SK-N-SH (cell line): Measurements from ENCODE around the gene RFX1. TPM values are rescaled to one million over a fixed set of nuclear protein-coding genes. Genes with fewer than 3 reads are reported as not detected.
"Not testable (repeated sequence)": the region's sequence is repeated elsewhere in the genome, so short reads cannot be mapped to it uniquely, and the experiment has no call there.

Source experiments
- CTCF ChIA-PET: fragments of 300-600, 350-600 bp; formaldehyde crosslinking; extraction: SDS; loops from one replicate; lab custom pipeline; 2021; lab: Yijun Ruan, JAX
- POLR2A ChIA-PET: fragments of 350-600 bp; sonication (Branson Sonifier 250); formaldehyde crosslinking; extraction: SDS; loops from one replicate; lab custom pipeline; 2020; ENCODE audit warnings: antibody characterized with exemption, inconsistent platforms; lab: Yijun Ruan, JAX
- DNase-seq: peaks from one replicate; pipeline ENCODE4 v3.0.0; 2012
- H2AFZ ChIP-seq: fragments of 200-600 bp; sonication (generic); 2 replicates; pipeline ENCODE4 v1.8.1; 2016; ENCODE audit warnings: antibody characterized with exemption, mild to moderate bottlenecking, low read depth
- H3F3A ChIP-seq: fragments of 200-600 bp; sonication (generic); replicated peaks from 2 replicates; pipeline ENCODE3; 2016; ENCODE audit warnings: antibody characterized with exemption, mild to moderate bottlenecking; ENCODE audit not compliant: insufficient read depth
- H3K27ac ChIP-seq, 2 experiments: fragments of 200-500 bp in 1 of 2; fragments of 200-600 bp in 1 of 2; sonication (Bioruptor generic) in 1 of 2; sonication (generic), shearing (Covaris generic) in 1 of 2; 2 replicates each; pipeline versions ENCODE4 v1.5.1 to v1.6.1; 2014 to 2016; ENCODE audit warnings: low read depth in 2 of 2, inconsistent platforms in 1 of 2, low read length in 1 of 2, mild to moderate bottlenecking in 1 of 2, mixed read lengths in 1 of 2
- H3K27me3 ChIP-seq: fragments of 200-600 bp; sonication (generic), shearing (Covaris generic); 2 replicates; pipeline ENCODE4 v1.6.1; 2016; ENCODE audit warnings: mixed run types; ENCODE audit not compliant: insufficient read depth
- H3K36me3 ChIP-seq, 2 experiments: fragments of 200-500 bp in 1 of 2; fragments of 200-600 bp in 1 of 2; sonication (Bioruptor generic) in 1 of 2; sonication (generic) in 1 of 2; replicated peaks in 1 of 2; 2 replicates each; pipeline versions ENCODE3 to v1.5.1; 2014 to 2016; ENCODE audit warnings: low read length in 1 of 2, mild to moderate bottlenecking in 1 of 2; ENCODE audit not compliant: insufficient read depth in 2 of 2, control insufficient read depth in 1 of 2
- H3K4me1 ChIP-seq, 2 experiments: fragments of 200-500 bp in 1 of 2; fragments of 200-600 bp in 1 of 2; sonication (Bioruptor generic) in 1 of 2; sonication (generic), shearing (Covaris generic) in 1 of 2; 2 replicates each; pipeline versions ENCODE4 v1.5.1 to v1.6.1; 2014 to 2016; ENCODE audit warnings: low read depth in 1 of 2, low read length in 1 of 2, mixed run types in 1 of 2; ENCODE audit not compliant: insufficient read depth in 2 of 2, control insufficient read depth in 1 of 2
- H3K4me2 ChIP-seq: fragments of 200-600 bp; sonication (generic), shearing (Covaris generic); 2 replicates; pipeline ENCODE4 v1.6.1; 2017; ENCODE audit warnings: mixed run types
- H3K4me3 ChIP-seq, 2 experiments: fragments of 200-500 bp in 1 of 2; fragments of 200-600 bp in 1 of 2; sonication (Bioruptor generic) in 1 of 2; sonication (generic), shearing (Covaris generic) in 1 of 2; 2 replicates each; pipeline versions ENCODE4 v1.5.1 to v1.8.1; 2014 to 2016; ENCODE audit warnings: low read depth in 2 of 2, inconsistent platforms in 1 of 2, low read length in 1 of 2, mild to moderate bottlenecking in 1 of 2, mixed read lengths in 1 of 2, moderate library complexity in 1 of 2
- H3K79me2 ChIP-seq: fragments of 200-600 bp; sonication (generic); 2 replicates; pipeline ENCODE4 v1.8.1; 2017; ENCODE audit warnings: mild to moderate bottlenecking; ENCODE audit not compliant: insufficient read depth
- H3K9ac ChIP-seq: fragments of 200-600 bp; sonication (generic); 2 replicates; pipeline ENCODE4 v1.6.1; 2017; ENCODE audit warnings: mixed run types
- H3K9me2 ChIP-seq: fragments of 200-600 bp; sonication (generic); 2 replicates; pipeline ENCODE4 v1.6.1; 2017; ENCODE audit warnings: mixed run types
- H3K9me3 ChIP-seq: fragments of 200-600 bp; sonication (generic); 2 replicates; pipeline ENCODE4 v1.6.1; 2017; ENCODE audit warnings: mixed run types, mild to moderate bottlenecking, moderate library complexity
- H4K20me1 ChIP-seq: fragments of 200-600 bp; sonication (generic); 2 replicates; pipeline ENCODE4 v1.6.1; 2017; ENCODE audit warnings: mild to moderate bottlenecking, mixed run types; ENCODE audit not compliant: insufficient read depth
- CHD2 ChIP-seq: fragments of 150-350 bp; IDR thresholded peaks from 2 replicates; pipeline ENCODE4 v1.6.1; 2018; ENCODE audit warnings: low read length; ENCODE audit not compliant: partially characterized antibody
- ELF1 ChIP-seq: IDR thresholded peaks from 2 replicates; pipeline ENCODE4 v1.4.0; 2012
- EZH2phosphoT487 ChIP-seq: fragments of 200-600 bp; sonication (generic); IDR thresholded peaks from 2 replicates; pipeline ENCODE4 v1.6.1; 2017; ENCODE audit warnings: low read depth, mixed run types, mild to moderate bottlenecking, antibody characterized with exemption, moderate library complexity, borderline replicate concordance
- FOSL2 ChIP-seq: IDR thresholded peaks from 2 replicates; pipeline ENCODE4 v1.4.0; 2012; ENCODE audit warnings: low read depth, mild to moderate bottlenecking, moderate library complexity, borderline replicate concordance
- FOXJ3 ChIP-seq: sonication (generic); formaldehyde crosslinking; IDR thresholded peaks from 2 replicates; pipeline ENCODE4 v1.5.1; 2020; ENCODE audit warnings: mild to moderate bottlenecking, missing genetic modification reagents
- GABPA ChIP-seq: IDR thresholded peaks from 2 replicates; pipeline ENCODE4 v1.4.0; 2012; ENCODE audit warnings: low read depth, mild to moderate bottlenecking
- GATA2 ChIP-seq: sonication (generic); formaldehyde crosslinking; IDR thresholded peaks from 2 replicates; pipeline ENCODE4 v1.5.0; 2020; ENCODE audit warnings: mild to moderate bottlenecking, missing genetic modification reagents
- NFIC ChIP-seq: IDR thresholded peaks from 2 replicates; pipeline ENCODE4 v1.4.0; 2012; ENCODE audit warnings: borderline replicate concordance
- RAD21 ChIP-seq: IDR thresholded peaks from 2 replicates; pipeline ENCODE4 v1.6.1; 2012; ENCODE audit warnings: mild to moderate bottlenecking, low read length
- RCOR1 ChIP-seq: fragments of 150-350 bp; IDR thresholded peaks from 2 replicates; pipeline ENCODE4 v1.6.1; 2017; ENCODE audit warnings: antibody characterized with exemption, low read length
- RXRA ChIP-seq: IDR thresholded peaks from 2 replicates; pipeline ENCODE4 v1.4.0; 2012; ENCODE audit warnings: low read depth, mild to moderate bottlenecking, borderline replicate concordance
- TCF12 ChIP-seq: IDR thresholded peaks from 2 replicates; pipeline ENCODE4 v1.4.0; 2012
- TEAD4 ChIP-seq: IDR thresholded peaks from 2 replicates; pipeline ENCODE4 v1.4.0; 2012; ENCODE audit warnings: mild to moderate bottlenecking, borderline replicate concordance; ENCODE audit not compliant: insufficient read depth
- YY1 ChIP-seq: IDR thresholded peaks from 2 replicates; pipeline ENCODE4 v1.4.0; 2012; ENCODE audit warnings: low read depth, mild to moderate bottlenecking
- WGBS: methylation state at CpG from one replicate; pipeline ENCODE4 v1.1.6; 2017; ENCODE audit warnings: low lambda C conversion rate; 5-methylcytosine and 5-hydroxymethylcytosine counted together
- polyA plus RNA-seq, 3 experiments: library from polyadenylated mRNA; depleted of rRNA; stranded (reverse); fragments of >200 nt; gene quantifications; 2 replicates each; pipeline ENCODE4 v1.2.3, GENCODE V29; 2012
- TF ChIP-seq, protein P1 (sequence below): IDR thresholded peaks from 2 replicates; pipeline ENCODE4; 2012
- TF ChIP-seq, protein P2 (sequence below): IDR thresholded peaks from 2 replicates; pipeline ENCODE4 v1.4.0; 2012; ENCODE audit warnings: low read depth
- TF ChIP-seq, protein P3 (sequence below): IDR thresholded peaks from 2 replicates; pipeline ENCODE4 v1.4.0; 2012; ENCODE audit warnings: low read depth, borderline replicate concordance
- TF ChIP-seq, protein P4 (sequence below): fragments of 200-600 bp; sonication (generic); IDR thresholded peaks from 2 replicates; pipeline ENCODE4 v1.6.1; 2017; ENCODE audit warnings: antibody characterized with exemption, mild to moderate bottlenecking, moderate library complexity

RFX1 gene
- polyA plus RNA-seq, 1 of the 3 experiments (the other 2 are of a cell fraction): 1.5 TPM

DNA sequence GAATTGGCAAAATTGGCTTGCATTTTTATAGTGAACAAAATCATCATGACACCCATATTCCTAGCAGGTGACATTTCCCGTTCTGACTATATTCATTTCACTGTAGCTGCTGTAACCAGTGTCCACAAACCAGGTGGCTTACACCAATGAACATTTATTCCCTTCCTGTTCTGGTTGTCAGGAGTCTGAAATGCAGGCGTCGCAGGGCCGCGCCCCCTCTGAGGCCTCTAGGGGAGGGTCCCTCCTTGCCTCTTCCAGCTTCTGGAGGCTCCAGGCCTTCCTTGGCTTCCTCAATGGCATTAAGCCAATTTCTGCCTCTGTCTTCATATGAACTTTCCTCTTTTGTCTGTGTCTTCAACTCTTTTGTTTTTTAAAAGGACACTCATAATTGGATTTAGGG is 15.4 kb upstream of the RFX1 start:
- H3K79me2 ChIP-seq: no peaks in the 10 kb centered on the region
- ChIA-PET CTCF (interaction anchor here (1.1 to 4.7 kb wide), 6 partner anchors 9 to 142 kb away, joined by 3 to 25 read pairs (median 4); partner anchors contain the start of gene IL27RA), POLR2A (no interaction called here)
- no peaks in the 10 kb centered on the region for H3K9me3 ChIP-seq
- peaks cover 13% of the 10 kb centered on the region for H3F3A ChIP-seq
- H3K4me2 ChIP-seq: no peak overlapping the region
- H3K27ac ChIP-seq: no peak overlapping the region
- no peak for DNase-seq
- no peaks in the 10 kb centered on the region for H3K27me3 ChIP-seq
- no peak overlapping the region for H3K4me3 ChIP-seq
- H2AFZ ChIP-seq: no peak overlapping the region
- TF ChIP-seq GABPA (no peak), TEAD4 (no peak), CHD2 (no peak), EZH2phosphoT487 (no peak), RAD21 (no peak), TCF12 (no peak), FOSL2 (no peak), RCOR1 (no peak), RXRA (no peak), NFIC (no peak), FOXJ3 (CRISPR knock-in tag) (no peak), YY1 (no peak), GATA2 (CRISPR knock-in tag) (no peak), ELF1 (no peak)
- TF ChIP-seq, protein P1, sequence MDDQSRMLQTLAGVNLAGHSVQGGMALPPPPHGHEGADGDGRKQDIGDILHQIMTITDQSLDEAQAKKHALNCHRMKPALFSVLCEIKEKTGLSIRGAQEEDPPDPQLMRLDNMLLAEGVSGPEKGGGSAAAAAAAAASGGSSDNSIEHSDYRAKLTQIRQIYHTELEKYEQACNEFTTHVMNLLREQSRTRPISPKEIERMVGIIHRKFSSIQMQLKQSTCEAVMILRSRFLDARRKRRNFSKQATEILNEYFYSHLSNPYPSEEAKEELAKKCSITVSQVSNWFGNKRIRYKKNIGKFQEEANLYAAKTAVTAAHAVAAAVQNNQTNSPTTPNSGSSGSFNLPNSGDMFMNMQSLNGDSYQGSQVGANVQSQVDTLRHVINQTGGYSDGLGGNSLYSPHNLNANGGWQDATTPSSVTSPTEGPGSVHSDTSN: no peak
- TF ChIP-seq, protein P2, sequence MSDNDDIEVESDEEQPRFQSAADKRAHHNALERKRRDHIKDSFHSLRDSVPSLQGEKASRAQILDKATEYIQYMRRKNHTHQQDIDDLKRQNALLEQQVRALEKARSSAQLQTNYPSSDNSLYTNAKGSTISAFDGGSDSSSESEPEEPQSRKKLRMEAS: no peak
- TF ChIP-seq, protein P3, sequence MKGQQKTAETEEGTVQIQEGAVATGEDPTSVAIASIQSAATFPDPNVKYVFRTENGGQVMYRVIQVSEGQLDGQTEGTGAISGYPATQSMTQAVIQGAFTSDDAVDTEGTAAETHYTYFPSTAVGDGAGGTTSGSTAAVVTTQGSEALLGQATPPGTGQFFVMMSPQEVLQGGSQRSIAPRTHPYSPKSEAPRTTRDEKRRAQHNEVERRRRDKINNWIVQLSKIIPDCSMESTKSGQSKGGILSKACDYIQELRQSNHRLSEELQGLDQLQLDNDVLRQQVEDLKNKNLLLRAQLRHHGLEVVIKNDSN: no peak
- TF ChIP-seq, protein P4, sequence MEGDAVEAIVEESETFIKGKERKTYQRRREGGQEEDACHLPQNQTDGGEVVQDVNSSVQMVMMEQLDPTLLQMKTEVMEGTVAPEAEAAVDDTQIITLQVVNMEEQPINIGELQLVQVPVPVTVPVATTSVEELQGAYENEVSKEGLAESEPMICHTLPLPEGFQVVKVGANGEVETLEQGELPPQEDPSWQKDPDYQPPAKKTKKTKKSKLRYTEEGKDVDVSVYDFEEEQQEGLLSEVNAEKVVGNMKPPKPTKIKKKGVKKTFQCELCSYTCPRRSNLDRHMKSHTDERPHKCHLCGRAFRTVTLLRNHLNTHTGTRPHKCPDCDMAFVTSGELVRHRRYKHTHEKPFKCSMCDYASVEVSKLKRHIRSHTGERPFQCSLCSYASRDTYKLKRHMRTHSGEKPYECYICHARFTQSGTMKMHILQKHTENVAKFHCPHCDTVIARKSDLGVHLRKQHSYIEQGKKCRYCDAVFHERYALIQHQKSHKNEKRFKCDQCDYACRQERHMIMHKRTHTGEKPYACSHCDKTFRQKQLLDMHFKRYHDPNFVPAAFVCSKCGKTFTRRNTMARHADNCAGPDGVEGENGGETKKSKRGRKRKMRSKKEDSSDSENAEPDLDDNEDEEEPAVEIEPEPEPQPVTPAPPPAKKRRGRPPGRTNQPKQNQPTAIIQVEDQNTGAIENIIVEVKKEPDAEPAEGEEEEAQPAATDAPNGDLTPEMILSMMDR: no peak
- H3K4me1 ChIP-seq: peaks cover 0 to 4% of the 10 kb centered on the region in 2 experiments; a peak in 2 of 4 replicates
- no peaks in the 10 kb centered on the region for H3K9me2 ChIP-seq
- H3K36me3 ChIP-seq: no peaks in the 10 kb centered on the region
- 93% methylated on average over 5 of the region's 5 CpGs for WGBS
- H3K9ac ChIP-seq: no peak overlapping the region
- no peaks in the 10 kb centered on the region for H4K20me1 ChIP-seq

DNA sequence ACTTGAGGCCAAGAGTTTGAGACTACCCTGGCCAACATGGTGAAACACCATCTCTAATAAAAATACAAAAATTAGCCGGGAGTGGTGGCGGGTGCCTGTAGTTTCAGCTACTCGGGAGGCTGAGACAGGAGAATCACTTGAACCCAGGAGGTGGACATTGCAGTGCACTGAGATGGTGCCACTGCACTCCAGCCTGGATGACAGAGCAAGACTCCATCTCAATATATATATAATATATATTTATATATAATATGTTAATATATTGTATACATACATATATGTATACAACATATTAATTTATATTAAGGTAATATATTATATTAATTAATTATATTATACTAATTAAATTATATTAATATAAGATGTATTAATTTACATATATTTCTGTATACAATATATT is 13.6 kb upstream of the RFX1 start:
- not testable (repeated sequence) for H4K20me1 ChIP-seq, H3K9me3 ChIP-seq, H3K9ac ChIP-seq, H3K27ac ChIP-seq, H3K27me3 ChIP-seq, H2AFZ ChIP-seq, H3K36me3 ChIP-seq, H3K4me3 ChIP-seq, H3K9me2 ChIP-seq, H3K4me2 ChIP-seq, DNase-seq, H3K79me2 ChIP-seq, H3K4me1 ChIP-seq
- 91% methylated on average over 3 of the region's 3 CpGs for WGBS
- peaks cover 17% of the 10 kb centered on the region for H3F3A ChIP-seq
- ChIA-PET POLR2A (interaction anchor here (0.7 to 0.9 kb wide), 2 partner anchors 13 to 47 kb away, joined by 3 to 5 read pairs; partner anchors contain the start of gene RFX1), CTCF (interaction anchor here (1.3 to 4.7 kb wide), 3 partner anchors 10 to 23 kb away, joined by 4 to 25 read pairs (median 9); partner anchors contain the start of gene IL27RA)
